OCI-LY7 (cell line): ENCODE data around the gene LRP8.

ENCODE experiments used
- EZH2phosphoT487 ChIP-seq: fragments of 200-600 bp; sonication (generic); IDR thresholded peaks from 2 replicates; pipeline ENCODE4 v1.6.1; 2018; ENCODE audit warnings: low read depth, borderline replicate concordance, mild to moderate bottlenecking, mixed run types, antibody characterized with exemption, low read length, moderate library complexity, mixed read lengths
- TF ChIP-seq, protein P1 (sequence below): fragments of 200-600 bp; sonication (generic); conservative IDR thresholded peaks from 2 replicates; pipeline ENCODE4 v1.5.1; 2014; ENCODE audit warnings: mild to moderate bottlenecking, antibody characterized with exemption, low read length, moderate library complexity, mixed read lengths

GRCh38 chr1:53295295-53295694 lies 32.6 kb downstream of the LRP8 start:
- TF ChIP-seq, protein P1, sequence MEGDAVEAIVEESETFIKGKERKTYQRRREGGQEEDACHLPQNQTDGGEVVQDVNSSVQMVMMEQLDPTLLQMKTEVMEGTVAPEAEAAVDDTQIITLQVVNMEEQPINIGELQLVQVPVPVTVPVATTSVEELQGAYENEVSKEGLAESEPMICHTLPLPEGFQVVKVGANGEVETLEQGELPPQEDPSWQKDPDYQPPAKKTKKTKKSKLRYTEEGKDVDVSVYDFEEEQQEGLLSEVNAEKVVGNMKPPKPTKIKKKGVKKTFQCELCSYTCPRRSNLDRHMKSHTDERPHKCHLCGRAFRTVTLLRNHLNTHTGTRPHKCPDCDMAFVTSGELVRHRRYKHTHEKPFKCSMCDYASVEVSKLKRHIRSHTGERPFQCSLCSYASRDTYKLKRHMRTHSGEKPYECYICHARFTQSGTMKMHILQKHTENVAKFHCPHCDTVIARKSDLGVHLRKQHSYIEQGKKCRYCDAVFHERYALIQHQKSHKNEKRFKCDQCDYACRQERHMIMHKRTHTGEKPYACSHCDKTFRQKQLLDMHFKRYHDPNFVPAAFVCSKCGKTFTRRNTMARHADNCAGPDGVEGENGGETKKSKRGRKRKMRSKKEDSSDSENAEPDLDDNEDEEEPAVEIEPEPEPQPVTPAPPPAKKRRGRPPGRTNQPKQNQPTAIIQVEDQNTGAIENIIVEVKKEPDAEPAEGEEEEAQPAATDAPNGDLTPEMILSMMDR = no peak
- no peak for TF ChIP-seq EZH2phosphoT487
